Measurements from ENCODE around the gene EPS15. TPM values are rescaled to one million over a fixed set of nuclear protein-coding genes. Genes with fewer than 3 reads are reported as not detected.

Gene EPS15
- total and polyA plus RNA-seq, 4 donors: 8.8 to 52.1 (median 19.1) TPM

DNA sequence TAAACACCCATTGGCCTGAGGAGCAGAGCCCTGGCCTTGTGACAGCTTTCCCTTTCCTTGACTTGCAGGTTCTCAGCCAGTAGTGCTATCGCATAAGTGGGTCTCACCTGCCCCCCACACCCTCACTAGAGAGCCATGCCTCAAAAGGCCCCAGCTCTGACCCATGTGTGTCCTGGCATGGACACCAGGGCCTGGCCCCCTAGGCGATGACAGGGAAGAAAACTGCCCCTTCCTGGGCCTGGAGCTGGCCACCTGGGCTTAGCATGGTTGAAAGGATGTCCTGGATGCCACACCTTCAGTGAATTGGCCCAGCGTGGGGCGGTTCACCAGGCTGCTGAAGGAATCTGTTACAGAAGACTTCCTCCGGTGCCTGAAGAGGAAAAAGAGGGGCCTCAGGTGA lies 207.2 kb downstream of the EPS15 start:
- Histone ChIP-seq H3K27ac (ENCODE audit: low read depth in 1 of 2, low read length in 2 of 2) (no peak overlapping the region), H3K4me1 (ENCODE audit: control insufficient read depth in 4 of 4, insufficient read depth in 4 of 4, low read length in 3 of 4) (peaks cover 0 to 11% (median 0%) of the 10 kb centered on the region in 4 donors), H3K9ac (ENCODE audit: low read depth in 1 of 2, low read length in 2 of 2) (no peak overlapping the region), H3K27me3 (ENCODE audit: control insufficient read depth in 4 of 4, insufficient read depth in 4 of 4, low read length in 3 of 4) (no peaks in the 10 kb centered on the region), H3K36me3 (ENCODE audit: control insufficient read depth in 4 of 4, insufficient read depth in 3 of 4, low read depth in 1 of 4, low read length in 3 of 4) (no peaks in the 10 kb centered on the region), H3K9me3 (ENCODE audit: control insufficient read depth in 4 of 4, low read length in 3 of 4) (no peaks in the 10 kb centered on the region), H3K4me3 (ENCODE audit: low read depth in 1 of 3, low read length in 3 of 3) (no peak overlapping the region)
- no peak for TF ChIP-seq RAD21 (IDR thresholded peaks at IDR 0.05)
- TF ChIP-seq HNF4G (IDR thresholded peaks at IDR 0.05): no peak
- TF ChIP-seq TAF1 (conservative IDR thresholded peaks at IDR 0.05): no peak
- no peak for TF ChIP-seq FOXA1 (IDR thresholded peaks at IDR 0.05)
- TF ChIP-seq, protein P1, sequence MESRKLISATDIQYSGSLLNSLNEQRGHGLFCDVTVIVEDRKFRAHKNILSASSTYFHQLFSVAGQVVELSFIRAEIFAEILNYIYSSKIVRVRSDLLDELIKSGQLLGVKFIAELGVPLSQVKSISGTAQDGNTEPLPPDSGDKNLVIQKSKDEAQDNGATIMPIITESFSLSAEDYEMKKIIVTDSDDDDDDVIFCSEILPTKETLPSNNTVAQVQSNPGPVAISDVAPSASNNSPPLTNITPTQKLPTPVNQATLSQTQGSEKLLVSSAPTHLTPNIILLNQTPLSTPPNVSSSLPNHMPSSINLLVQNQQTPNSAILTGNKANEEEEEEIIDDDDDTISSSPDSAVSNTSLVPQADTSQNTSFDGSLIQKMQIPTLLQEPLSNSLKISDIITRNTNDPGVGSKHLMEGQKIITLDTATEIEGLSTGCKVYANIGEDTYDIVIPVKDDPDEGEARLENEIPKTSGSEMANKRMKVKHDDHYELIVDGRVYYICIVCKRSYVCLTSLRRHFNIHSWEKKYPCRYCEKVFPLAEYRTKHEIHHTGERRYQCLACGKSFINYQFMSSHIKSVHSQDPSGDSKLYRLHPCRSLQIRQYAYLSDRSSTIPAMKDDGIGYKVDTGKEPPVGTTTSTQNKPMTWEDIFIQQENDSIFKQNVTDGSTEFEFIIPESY (IDR thresholded peaks at IDR 0.05): no peak
- TF ChIP-seq RXRA (IDR thresholded peaks at IDR 0.05): no peak
- TF ChIP-seq, protein P2, sequence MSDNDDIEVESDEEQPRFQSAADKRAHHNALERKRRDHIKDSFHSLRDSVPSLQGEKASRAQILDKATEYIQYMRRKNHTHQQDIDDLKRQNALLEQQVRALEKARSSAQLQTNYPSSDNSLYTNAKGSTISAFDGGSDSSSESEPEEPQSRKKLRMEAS (IDR thresholded peaks at IDR 0.05): no peak
- TF ChIP-seq EGR1 (IDR thresholded peaks at IDR 0.05; ENCODE audit: low read depth in 2 of 2): no peak
- TF ChIP-seq, protein P3, sequence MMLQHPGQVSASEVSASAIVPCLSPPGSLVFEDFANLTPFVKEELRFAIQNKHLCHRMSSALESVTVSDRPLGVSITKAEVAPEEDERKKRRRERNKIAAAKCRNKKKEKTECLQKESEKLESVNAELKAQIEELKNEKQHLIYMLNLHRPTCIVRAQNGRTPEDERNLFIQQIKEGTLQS (IDR thresholded peaks at IDR 0.05): no peak
- no peak for TF ChIP-seq GABPA (IDR thresholded peaks at IDR 0.05 in 1 of 2, conservative IDR thresholded peaks at IDR 0.05 in 1 of 2)
- TF ChIP-seq, protein P4, sequence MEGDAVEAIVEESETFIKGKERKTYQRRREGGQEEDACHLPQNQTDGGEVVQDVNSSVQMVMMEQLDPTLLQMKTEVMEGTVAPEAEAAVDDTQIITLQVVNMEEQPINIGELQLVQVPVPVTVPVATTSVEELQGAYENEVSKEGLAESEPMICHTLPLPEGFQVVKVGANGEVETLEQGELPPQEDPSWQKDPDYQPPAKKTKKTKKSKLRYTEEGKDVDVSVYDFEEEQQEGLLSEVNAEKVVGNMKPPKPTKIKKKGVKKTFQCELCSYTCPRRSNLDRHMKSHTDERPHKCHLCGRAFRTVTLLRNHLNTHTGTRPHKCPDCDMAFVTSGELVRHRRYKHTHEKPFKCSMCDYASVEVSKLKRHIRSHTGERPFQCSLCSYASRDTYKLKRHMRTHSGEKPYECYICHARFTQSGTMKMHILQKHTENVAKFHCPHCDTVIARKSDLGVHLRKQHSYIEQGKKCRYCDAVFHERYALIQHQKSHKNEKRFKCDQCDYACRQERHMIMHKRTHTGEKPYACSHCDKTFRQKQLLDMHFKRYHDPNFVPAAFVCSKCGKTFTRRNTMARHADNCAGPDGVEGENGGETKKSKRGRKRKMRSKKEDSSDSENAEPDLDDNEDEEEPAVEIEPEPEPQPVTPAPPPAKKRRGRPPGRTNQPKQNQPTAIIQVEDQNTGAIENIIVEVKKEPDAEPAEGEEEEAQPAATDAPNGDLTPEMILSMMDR (IDR thresholded peaks at IDR 0.05; ENCODE audit: low read depth, low read length, missing input control): no peak
- TF ChIP-seq YY1 (IDR thresholded peaks at IDR 0.05): no peak
- no peak for DNase-seq (ENCODE audit: low spot score)
- WGBS: 95% methylated on average over 5 of the region's 5 CpGs

DNA sequence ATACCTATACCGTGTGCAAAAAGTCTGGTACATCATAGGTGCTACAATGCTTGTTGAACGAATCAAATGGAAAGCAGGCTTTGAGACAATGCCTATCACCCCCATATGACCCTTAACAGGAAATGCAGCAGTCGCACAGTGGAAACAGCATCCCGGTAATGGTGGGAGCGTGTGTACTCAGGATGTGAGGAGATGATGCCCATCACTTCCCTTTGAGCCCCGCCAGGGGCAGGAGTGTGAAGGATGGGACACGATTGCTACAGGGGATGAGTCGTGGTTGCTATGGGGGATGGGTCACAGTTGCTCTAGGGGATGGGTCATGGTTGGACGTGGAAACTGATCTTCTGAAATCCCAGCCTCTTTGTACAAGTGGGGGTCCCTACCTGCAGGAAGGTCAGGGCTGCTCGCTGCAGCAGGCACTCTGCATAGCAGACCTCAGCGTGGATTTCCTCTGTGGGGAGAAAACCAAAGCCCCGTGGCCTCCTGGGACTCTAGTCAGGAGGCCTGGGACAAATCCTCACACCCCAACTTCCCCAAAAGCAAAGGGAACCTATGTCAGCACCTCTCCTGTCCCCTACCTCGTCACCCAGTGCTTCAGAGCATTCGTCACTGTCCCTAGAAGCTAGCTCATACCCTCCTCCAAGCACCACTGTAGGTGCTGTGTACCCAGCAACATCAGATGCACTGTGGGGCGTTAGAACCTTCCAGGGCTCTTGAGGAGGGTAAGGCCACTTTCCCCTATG lies 208.0 kb downstream of the EPS15 start:
- H3K27me3 ChIP-seq (ENCODE audit: control insufficient read depth in 4 of 4, insufficient read depth in 4 of 4, low read length in 3 of 4): no peaks in the 10 kb centered on the region
- H3K4me3 ChIP-seq (ENCODE audit: low read depth in 1 of 3, low read length in 3 of 3): no peak overlapping the region
- H3K36me3 ChIP-seq (ENCODE audit: control insufficient read depth in 4 of 4, insufficient read depth in 3 of 4, low read depth in 1 of 4, low read length in 3 of 4): no peaks in the 10 kb centered on the region
- H3K27ac ChIP-seq (ENCODE audit: low read depth in 1 of 2, low read length in 2 of 2): no peak overlapping the region
- 78% methylated on average over 15 of the region's 15 CpGs for WGBS
- no peak overlapping the region for H3K9ac ChIP-seq (ENCODE audit: low read depth in 1 of 2, low read length in 2 of 2)
- H3K9me3 ChIP-seq (ENCODE audit: control insufficient read depth in 4 of 4, low read length in 3 of 4): no peaks in the 10 kb centered on the region
- DNase-seq (ENCODE audit: low spot score): no peak
- H3K4me1 ChIP-seq (ENCODE audit: control insufficient read depth in 4 of 4, insufficient read depth in 4 of 4, low read length in 3 of 4): peaks cover 0 to 11% (median 0%) of the 10 kb centered on the region in 4 donors
- TF ChIP-seq, protein P4 (IDR thresholded peaks at IDR 0.05; ENCODE audit: low read depth, low read length, missing input control): no peak
- TF ChIP-seq, protein P1 (IDR thresholded peaks at IDR 0.05): no peak
- no peak for TF ChIP-seq HNF4G (IDR thresholded peaks at IDR 0.05)
- no peak for TF ChIP-seq EGR1 (IDR thresholded peaks at IDR 0.05; ENCODE audit: low read depth in 2 of 2)
- TF ChIP-seq YY1 (IDR thresholded peaks at IDR 0.05): no peak
- TF ChIP-seq NR2F2 (IDR thresholded peaks at IDR 0.05): no peak
- TF ChIP-seq, protein P5, sequence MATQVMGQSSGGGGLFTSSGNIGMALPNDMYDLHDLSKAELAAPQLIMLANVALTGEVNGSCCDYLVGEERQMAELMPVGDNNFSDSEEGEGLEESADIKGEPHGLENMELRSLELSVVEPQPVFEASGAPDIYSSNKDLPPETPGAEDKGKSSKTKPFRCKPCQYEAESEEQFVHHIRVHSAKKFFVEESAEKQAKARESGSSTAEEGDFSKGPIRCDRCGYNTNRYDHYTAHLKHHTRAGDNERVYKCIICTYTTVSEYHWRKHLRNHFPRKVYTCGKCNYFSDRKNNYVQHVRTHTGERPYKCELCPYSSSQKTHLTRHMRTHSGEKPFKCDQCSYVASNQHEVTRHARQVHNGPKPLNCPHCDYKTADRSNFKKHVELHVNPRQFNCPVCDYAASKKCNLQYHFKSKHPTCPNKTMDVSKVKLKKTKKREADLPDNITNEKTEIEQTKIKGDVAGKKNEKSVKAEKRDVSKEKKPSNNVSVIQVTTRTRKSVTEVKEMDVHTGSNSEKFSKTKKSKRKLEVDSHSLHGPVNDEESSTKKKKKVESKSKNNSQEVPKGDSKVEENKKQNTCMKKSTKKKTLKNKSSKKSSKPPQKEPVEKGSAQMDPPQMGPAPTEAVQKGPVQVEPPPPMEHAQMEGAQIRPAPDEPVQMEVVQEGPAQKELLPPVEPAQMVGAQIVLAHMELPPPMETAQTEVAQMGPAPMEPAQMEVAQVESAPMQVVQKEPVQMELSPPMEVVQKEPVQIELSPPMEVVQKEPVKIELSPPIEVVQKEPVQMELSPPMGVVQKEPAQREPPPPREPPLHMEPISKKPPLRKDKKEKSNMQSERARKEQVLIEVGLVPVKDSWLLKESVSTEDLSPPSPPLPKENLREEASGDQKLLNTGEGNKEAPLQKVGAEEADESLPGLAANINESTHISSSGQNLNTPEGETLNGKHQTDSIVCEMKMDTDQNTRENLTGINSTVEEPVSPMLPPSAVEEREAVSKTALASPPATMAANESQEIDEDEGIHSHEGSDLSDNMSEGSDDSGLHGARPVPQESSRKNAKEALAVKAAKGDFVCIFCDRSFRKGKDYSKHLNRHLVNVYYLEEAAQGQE (IDR thresholded peaks at IDR 0.05): no peak
- TF ChIP-seq GABPA (IDR thresholded peaks at IDR 0.05 in 1 of 2, conservative IDR thresholded peaks at IDR 0.05 in 1 of 2): no peak
- no peak for TF ChIP-seq FOXA1 (IDR thresholded peaks at IDR 0.05)
- no peak for TF ChIP-seq RXRA (IDR thresholded peaks at IDR 0.05)
- no peak for TF ChIP-seq JUND (IDR thresholded peaks at IDR 0.05)
- no peak for TF ChIP-seq RAD21 (IDR thresholded peaks at IDR 0.05)
- TF ChIP-seq TAF1 (conservative IDR thresholded peaks at IDR 0.05): no peak
- TF ChIP-seq, protein P3 (IDR thresholded peaks at IDR 0.05): no peak
- no peak for TF ChIP-seq SP1 (IDR thresholded peaks at IDR 0.05)
- no peak for TF ChIP-seq HNF4A (conservative IDR thresholded peaks at IDR 0.05)

Data from liver (tissue), 9 donors.